Measurements from ENCODE around the gene HGFAC. TPM values are rescaled to one million over a fixed set of nuclear protein-coding genes. Genes with fewer than 3 reads are reported as not detected.
A peak's percentile ranks its signal among the peaks of the same experiment; 100 is the strongest.

The HGFAC gene
- total RNA-seq, 1 donor: not detected

DNA sequence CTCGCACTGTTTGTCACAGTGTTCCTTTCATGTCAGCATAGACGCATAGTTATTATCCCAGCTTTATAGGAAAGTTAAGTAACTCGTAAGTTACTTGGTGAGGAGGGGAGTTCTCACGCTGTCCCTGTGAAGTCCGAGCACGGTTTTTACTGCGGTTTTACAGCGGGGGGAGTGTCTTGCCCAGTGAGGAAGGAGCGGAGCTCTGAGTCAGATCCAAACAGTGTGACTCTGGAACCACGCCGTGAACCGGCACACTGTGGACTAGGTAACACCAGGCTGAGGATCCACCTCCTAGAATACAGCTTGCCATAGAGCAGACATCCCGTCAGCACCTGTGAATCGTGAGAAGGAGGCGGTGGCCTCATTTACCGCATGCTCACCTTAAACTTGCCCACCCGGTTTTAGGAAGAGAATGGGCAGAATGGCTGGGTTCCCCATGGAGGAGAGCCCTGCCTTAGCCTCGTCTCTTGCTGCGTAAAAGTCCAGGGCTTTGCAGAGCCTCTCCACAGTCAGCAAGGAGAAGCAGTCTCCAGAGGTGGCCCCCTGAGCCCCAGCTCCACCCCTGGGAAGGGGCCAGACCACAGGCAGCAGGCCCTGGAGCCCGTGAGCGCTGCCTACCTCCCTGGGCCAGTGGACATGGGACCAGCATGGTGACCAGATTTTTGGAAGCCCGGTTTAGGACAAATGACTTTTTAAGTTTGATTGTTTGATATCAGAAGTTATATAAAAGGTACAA is 40.2 kb upstream of the HGFAC start:
- TF ChIP-seq, protein P1, sequence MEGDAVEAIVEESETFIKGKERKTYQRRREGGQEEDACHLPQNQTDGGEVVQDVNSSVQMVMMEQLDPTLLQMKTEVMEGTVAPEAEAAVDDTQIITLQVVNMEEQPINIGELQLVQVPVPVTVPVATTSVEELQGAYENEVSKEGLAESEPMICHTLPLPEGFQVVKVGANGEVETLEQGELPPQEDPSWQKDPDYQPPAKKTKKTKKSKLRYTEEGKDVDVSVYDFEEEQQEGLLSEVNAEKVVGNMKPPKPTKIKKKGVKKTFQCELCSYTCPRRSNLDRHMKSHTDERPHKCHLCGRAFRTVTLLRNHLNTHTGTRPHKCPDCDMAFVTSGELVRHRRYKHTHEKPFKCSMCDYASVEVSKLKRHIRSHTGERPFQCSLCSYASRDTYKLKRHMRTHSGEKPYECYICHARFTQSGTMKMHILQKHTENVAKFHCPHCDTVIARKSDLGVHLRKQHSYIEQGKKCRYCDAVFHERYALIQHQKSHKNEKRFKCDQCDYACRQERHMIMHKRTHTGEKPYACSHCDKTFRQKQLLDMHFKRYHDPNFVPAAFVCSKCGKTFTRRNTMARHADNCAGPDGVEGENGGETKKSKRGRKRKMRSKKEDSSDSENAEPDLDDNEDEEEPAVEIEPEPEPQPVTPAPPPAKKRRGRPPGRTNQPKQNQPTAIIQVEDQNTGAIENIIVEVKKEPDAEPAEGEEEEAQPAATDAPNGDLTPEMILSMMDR (IDR thresholded peaks at IDR 0.05; ENCODE audit: insufficient read depth, low read length): no peak
- DNase-seq (ENCODE audit: low read depth): no peak
- H3K4me3 ChIP-seq (ENCODE audit: low read depth, low read length): no peak overlapping the region

DNA sequence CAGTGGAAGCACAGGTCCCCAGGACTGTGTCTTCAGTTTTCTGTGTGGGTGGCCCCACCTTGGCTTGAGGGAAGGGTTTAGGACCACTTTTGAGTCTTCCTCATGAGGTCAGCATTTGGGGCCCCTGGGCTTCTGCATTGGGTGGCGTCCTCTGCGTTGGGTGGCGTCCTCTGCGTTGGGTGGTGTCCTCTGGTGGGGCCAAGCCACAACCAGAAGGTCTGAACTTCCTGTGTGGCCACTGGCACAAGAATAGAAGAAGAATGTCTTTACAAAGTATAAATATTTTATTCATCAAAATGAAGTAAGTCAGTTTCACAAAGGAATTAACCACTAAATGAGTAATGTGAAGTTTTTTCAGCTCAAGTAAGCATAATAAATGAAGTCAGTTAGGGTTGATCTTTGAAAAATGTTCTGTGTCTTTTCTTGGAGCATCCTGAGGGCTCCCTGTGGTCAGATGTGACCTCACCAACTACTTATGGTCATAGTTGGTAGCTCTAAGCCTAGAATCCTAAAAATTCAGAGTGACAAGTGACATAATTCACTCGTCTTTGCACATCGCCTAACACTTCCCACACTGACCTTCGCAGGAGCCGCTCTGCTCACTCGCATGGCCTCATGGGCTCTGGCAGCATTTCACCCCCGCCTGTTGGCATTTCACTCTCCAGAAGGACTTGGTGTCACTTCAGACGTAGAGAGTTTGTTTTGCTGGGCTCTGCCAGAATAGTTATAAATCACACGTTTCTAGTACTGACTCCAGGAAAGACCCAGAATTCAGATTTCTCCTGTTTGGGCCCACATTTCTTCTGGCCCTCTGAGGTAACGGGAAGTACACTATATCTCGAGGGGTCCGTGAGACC is 39.0 kb upstream of the HGFAC start:
- peak; percentile 10 for DNase-seq (ENCODE audit: low read depth)
- no peak overlapping the region for H3K4me3 ChIP-seq (ENCODE audit: low read depth, low read length)
- TF ChIP-seq, protein P1 (IDR thresholded peaks at IDR 0.05; ENCODE audit: insufficient read depth, low read length): no peak

DNA sequence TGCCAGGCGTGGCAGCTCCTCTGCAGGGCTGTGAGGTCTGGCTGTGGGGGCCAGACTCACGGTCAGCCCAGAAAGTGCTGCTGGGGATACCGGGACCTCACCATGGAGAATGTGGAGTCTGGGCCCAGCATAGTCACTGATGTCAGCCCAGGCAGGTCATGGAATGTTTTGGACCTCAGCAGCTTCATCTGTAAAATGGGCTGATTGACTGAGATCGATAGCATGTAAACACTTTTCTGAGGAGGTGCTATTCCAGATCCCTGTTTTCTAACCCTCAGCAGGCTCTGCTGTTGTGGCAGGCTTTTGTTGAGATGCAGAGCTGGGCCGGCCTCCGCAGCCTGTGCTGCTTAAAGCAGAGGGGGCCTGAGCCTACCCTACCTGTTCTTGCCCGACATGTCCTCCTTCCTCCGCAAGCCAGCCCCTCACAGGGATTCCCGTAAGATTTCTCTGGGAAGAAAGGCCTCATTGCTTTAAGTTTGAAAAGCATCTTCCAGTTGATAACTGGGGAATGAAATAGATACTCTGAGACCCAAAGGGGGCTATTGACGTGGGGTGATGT is 38.3 kb upstream of the HGFAC start:
- TF ChIP-seq, protein P1 (IDR thresholded peaks at IDR 0.05; ENCODE audit: insufficient read depth, low read length): no peak
- no peak for DNase-seq (ENCODE audit: low read depth)
- H3K4me3 ChIP-seq (ENCODE audit: low read depth, low read length): no peak overlapping the region

DNA sequence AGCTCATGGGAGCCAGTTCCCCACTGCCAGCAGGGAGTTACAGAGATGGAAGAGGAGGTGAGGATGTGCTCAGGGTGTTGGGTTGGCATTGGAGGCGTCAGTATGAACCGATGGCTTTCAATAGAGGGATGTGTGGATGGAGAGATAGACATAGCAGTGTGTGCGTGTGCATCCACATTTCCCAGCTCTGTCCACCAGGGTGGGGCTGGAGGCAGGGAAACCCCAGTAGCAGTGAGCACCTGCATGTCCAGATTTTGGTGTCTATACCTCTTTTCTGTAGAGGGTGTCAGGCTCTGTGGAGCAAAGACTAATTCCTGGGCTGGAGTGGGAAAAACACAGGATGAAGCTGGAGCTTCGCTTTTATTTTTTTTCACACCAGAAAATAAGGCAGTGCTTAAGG is 37.2 kb upstream of the HGFAC start:
- H3K4me3 ChIP-seq (ENCODE audit: low read depth, low read length): no peak overlapping the region
- TF ChIP-seq, protein P1 (IDR thresholded peaks at IDR 0.05; ENCODE audit: insufficient read depth, low read length): no peak
- DNase-seq (ENCODE audit: low read depth): no peak

DNA sequence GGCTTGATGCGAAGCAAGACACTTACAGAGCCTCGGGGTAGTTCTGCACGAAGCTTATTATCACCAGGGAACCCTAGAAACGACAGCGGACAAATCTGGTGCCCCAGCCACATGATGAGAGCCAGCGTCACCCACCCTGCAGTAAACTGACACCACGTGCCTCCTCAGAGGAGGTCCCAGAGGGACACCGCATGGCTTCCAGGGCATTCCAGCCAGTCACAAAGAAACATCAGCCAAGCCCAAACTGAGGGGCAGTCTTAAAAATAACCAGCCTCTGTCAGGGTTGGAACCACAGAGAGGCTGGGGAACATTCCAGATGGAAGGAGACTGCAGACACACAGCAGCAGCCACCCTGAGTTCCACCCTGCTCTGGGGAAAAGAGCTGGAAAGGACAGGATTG is 36.6 kb upstream of the HGFAC start:
- H3K4me3 ChIP-seq (ENCODE audit: low read depth, low read length): no peak overlapping the region
- no peak for DNase-seq (ENCODE audit: low read depth)
- TF ChIP-seq, protein P1 (IDR thresholded peaks at IDR 0.05; ENCODE audit: insufficient read depth, low read length): no peak

DNA sequence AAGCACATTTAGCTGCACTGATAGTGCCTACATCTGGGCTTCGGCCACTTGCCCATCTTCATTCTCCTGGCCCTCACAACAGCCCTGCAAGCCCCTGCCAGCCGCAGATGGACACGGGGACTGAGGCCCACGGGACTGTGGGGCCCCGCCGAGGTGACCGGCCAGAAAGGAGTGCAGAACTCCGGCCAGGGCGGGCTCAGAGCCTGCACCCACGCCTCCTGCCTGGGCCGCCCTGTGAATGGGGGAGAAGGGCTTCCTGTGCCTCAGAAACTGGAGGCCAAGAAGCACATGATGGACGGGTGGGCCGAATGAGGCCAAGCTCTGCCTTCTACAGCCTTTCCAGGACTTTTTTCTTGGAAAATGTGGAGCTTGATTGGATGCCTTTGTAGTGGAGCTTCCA is 35.7 kb upstream of the HGFAC start:
- no peak overlapping the region for H3K4me3 ChIP-seq (ENCODE audit: low read depth, low read length)
- DNase-seq (ENCODE audit: low read depth): no peak
- TF ChIP-seq, protein P1 (IDR thresholded peaks at IDR 0.05; ENCODE audit: insufficient read depth, low read length): no peak

Measured in fibroblast of the aortic adventitia (primary cell).